Measurements from ENCODE around the gene LCA5.
"Not testable (repeated sequence)": the region's sequence is repeated elsewhere in the genome, so short reads cannot be mapped to it uniquely, and the experiment has no call there.

LCA5 gene

DNA sequence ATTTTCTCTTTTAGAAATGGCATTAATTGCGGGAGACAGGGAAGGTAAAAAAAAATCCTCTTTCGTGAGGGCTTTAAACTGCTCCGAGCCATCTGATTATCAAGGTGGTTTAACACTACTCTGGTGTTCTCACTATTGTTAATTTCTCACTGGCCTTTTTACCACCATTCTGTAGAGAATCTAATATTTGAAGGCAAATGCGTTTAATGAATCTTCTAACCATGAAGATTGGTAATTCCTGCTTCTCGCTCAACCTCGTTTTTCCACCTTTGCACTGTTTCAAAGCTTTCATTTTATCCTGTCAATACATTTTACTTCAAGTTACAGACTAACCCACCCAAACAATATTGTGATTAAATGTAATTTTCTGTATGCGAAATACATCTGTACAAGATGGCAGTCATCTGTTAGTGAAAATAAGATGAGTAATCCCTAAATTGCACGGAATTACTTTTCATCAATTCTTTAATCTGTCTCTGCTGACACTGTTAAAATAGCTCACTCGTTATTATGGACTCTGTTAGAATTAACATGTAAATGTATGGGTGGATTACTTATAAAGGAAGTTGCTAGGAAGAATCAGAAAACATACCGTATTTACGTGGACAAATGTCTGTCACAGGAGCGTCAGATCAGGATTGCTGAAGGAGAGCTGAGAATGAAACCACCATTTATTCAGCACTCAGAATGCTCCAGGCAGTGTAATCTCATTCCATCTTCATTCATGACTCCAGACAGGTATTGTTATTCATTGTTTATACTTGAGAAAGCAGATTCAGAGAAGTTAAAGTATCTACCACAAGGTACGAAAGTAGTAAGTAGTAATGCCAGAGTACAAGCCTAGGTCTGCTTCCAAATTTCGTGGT is 1.1 kb upstream of the LCA5 start:
- no peak for DNase-seq (ENCODE audit: low spot score)

GRCh38 chr6:79536585-79536953 is 661 bp downstream of the LCA5 start:
- no peak for DNase-seq (ENCODE audit: low spot score)

DNA sequence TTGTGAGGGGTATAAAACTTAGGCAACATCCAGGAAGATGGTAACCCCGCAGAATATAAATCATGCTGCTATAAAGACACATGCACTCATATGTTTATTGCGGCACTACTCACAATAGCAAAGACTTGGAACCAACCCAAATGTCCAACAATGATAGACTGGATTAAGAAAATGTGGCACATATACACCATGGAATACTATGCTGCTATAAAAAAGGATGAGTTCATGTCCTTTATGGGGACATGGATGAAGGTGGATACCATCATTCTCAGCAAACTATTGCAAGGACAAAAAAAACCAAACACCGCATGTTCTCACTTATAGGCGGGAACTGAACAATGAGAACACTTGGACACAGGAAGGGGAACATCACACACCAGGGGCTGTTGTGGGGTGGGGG is 7.7 kb downstream of the LCA5 start:
- not testable (repeated sequence) for DNase-seq (ENCODE audit: low spot score)

GRCh38 chr6:79526897-79527296 is 10.3 kb downstream of the LCA5 start:
- DNase-seq (ENCODE audit: low spot score) = no peak

DNA sequence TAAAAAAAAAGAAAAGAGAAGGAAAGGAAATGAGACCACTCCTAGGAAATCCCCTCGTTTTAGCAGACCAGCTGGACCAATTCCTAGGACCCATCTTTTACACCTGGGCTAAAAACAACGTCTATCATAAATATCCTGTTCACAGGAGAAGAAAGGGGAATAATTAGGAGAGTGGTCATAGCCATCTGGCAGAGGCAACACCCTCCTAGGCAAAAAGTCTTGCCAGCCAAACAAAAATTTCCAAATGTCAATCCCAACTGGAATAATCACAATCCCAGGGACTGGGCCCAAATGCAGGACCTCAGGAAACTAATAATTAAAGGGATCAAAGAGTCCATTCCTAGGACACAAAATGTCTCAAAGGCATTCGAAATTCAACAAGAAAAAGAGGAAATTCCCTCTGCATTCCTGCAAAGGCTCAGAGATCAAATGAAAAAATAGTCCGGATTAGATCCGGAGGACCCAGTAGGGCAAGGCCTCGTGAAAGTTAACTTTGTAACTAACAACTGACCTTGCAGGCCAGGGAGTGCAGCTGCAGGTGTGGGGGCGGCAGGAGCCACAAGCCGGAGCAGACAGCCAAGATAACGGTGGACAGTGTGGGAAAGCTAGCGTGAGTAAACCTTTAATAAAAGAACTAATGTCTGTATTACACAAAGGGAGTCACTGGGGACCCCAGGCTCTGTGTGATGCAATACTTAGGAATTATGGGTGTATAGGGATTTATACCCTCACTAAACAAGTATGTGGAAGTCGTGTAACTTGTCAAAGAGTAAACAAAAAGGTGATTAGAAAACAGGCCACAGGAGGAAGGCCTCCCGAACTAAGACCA is 11.7 kb downstream of the LCA5 start:
- DNase-seq (ENCODE audit: low spot score) = no peak

DNA sequence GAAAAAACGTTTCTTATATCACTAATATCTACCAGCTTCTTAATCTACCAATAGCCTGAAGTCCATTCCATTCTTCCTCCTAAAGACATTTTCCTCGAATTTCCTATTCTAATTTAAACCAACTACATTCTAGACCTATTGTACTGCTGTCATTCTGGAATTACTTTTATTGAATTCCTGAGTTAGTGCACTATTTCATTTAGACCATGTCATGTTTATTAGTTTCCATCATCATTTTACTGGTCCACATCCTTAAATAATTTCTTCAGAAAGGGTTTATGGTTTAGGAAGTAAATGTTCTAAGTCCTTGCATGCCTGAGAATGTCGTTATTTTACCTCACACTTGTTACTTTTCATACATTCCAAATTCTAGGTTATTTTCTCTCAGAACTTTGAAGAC is 13.2 kb downstream of the LCA5 start:
- no peak for DNase-seq (ENCODE audit: low spot score)

DNA sequence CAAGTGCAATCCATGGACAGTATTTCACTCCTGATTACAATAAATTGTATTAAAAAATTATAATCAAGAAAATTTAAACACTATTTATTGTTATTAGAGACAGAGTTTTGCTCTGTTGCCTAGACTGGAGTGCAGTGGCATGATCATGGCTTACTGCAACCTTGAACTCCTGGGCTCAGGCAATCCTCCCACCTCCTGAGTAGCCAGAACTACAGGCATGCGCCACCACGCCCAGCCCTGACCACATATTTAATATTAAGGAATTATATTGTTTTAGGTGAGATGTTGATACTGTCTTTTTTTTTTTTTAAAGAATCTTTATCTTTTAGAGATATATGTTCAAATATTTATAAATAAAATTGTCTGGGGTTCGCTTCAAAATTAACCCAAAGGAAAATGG is 14.6 kb downstream of the LCA5 start:
- no peak for DNase-seq (ENCODE audit: low spot score)

DNA sequence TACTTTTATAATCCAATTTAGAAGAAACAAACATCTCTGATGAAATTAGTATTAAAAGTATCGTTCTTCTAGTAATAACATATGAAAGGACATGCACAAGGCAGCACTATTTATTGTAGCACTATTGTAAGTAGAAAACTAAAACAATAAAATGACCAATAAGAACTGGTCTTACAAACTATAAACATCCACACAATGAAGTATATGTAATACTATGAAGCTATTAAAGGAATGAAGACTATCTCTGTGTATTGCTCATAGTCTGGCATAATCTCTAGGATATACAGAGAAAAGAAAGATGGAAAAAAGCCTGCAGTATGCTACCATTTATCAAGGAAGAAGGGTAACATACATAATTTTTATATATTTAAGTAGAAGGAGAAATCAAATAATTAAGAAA is 16.7 kb downstream of the LCA5 start:
- DNase-seq (ENCODE audit: low spot score) = no peak

GRCh38 chr6:79518842-79519241 is 18.4 kb downstream of the LCA5 start:
- no peak for DNase-seq (ENCODE audit: low spot score)

- DNase-seq (ENCODE audit: low spot score) = no peak
Observed at GRCh38 chr6:79515436-79515835, 21.8 kb downstream of the LCA5 start.

GRCh38 chr6:79513111-79513510 is 24.1 kb downstream of the LCA5 start:
- no peak for DNase-seq (ENCODE audit: low spot score)

GRCh38 chr6:79512014-79512413 is 25.2 kb downstream of the LCA5 start:
- DNase-seq (ENCODE audit: low spot score) = no peak

DNA sequence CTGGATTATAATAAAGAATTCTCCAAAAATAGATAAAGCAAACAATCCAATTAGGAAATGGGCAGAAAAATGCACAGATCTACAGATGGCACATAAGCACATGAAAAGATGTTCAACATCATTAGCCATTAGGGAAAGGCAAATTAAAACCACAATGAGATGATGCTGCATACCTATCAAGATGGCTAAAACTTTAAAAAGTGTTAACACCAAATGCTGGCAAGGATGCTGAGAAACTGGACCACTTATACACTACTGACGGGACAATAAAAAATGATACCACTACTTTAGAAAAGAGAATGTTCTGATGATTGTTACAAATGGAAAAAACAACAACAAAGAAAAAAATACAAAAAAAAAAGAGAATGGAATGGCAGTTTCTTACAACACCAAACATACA is 26.5 kb downstream of the LCA5 start:
- DNase-seq (ENCODE audit: low spot score) = no peak

DNA sequence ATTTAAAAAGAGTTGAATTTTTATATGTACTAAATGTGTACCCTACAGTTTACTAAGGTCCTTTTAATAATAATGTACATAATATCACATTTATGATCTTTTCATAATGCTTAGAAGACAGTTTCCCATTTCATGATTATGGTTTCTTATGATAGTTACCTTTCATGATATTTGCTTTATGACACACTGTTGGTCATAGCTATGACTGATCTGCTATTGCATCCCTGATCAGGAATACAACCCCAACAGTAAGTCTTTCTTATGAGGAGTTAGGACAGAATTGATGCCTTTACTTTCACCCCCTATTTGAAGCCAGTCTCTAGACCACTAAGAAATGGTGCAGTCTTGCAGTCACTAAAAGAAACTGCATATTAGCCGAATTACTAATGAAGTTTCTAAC is 31.0 kb downstream of the LCA5 start:
- no peak for DNase-seq (ENCODE audit: low spot score)

DNA sequence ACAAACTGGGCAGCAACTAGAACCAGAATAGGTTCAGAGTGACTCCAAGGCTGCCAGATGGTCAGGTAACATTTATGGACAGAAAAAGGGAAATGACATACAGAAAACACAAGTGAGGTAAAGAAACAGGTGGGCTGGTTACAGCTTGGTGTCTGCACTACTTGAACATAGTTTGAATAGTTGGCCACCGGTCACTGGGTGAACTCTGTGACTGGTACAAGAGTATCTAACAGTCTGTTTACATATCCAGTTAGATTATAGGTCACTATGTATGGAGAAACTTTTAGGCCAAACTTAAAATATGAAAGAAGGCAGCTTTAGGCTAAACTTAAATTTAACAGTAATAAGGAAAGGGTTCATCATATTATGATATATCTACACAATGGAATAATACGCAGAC is 32.9 kb downstream of the LCA5 start:
- no peak for DNase-seq (ENCODE audit: low spot score)

DNA sequence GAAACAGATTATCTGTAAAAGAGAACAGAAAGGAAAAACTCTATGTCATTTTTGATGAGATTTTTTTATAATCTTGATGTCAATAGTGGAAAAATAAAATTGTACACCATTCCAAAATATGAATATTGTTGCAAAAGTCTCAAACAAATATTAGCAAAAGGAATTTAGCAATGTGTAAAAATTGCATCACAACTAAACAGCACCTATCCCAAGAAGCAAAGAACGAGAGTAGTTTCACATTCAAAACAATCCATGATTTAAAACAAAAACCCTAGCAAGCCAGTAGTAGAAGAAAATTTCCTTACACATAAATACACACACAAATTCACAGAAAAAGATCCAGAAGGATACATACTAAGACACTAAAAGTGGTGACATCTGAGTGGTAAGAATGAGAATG is 38.4 kb downstream of the LCA5 start:
- DNase-seq (ENCODE audit: low spot score) = no peak

GRCh38 chr6:79495246-79495645 is 42.0 kb downstream of the LCA5 start:
- DNase-seq (ENCODE audit: low spot score) = no peak

DNA sequence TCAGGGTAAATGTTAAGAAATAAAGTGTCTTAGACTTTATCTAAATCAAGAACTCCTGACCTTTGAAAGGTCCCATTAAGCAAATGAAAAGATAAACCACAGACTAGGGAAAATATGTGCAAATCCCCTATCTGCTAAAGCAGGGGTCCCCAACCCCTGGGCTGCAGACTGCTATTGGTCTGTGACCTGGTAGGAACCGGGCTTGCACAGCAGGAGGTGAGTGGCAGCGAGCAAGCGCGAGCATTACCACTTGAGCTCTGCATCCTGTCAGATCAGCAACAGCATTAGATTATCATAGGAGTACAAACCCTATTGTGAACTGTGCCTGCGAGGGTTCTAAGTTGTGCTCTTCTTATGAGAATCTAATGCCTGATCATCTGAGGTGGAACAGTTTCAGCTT is 42.4 kb downstream of the LCA5 start:
- DNase-seq (ENCODE audit: low spot score) = peak; percentile 2

DNA sequence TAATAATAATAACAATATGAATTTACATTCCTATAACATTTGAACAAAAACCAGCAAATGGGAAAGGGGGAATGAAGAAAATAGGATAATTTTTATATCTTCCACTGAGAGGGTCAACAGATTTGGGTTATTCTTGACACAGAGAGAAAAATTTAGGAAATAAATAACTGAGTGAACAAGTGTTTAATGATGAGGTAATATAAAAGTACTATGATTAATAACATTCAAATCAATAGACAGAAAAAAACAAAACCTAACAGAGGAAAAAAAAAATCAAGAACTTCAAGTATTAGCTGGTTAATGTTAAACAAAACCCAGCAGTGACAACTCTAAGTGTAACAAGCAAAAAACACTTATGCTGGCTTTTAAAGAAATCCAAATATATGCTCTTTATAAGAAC is 66.5 kb downstream of the LCA5 start:
- DNase-seq (ENCODE audit: low spot score) = no peak

GRCh38 chr6:79469376-79470246 is 67.6 kb downstream of the LCA5 start:
- no peak for DNase-seq (ENCODE audit: low spot score)

DNA sequence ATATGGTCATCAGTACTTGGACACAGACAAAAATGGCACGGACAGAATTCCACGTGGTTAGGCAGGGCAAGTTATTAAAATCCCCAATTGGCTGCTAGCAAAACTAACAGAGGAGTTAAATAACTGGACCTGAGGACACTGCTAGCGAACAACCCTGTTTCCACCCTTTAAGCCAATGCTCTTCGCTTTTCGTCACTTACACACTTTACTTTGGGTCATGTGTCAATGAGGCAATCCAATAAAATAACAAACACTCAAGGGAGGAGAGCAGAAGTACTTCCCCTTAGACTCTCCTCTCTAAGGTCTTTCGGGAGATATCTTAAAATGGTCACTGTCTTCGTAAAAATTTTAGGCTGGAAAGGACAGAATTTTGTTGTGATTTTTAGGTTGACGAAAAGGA is 68.6 kb downstream of the LCA5 start:
- no peak for DNase-seq (ENCODE audit: low spot score)

DNA sequence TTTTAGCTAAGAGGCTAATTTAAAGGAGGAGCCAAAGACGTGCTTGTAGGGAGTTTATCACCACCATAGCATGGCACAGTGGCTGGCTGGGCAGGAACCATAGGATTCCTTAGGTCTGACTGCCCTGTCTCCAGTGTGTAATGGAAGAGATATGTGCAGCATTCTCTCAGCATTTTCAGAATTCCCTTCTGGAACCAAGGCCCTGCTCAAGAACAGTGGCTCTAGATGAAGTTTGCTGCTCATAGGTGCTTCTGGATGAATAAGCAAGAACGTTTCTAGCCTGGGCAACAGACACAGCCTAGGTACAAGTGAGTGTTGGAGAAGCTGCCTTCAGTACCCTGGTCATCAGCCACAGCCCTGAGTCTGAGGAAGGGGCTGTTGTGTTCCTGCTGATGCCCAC is 69.1 kb downstream of the LCA5 start:
- DNase-seq (ENCODE audit: low spot score) = no peak
